NCI-H226 (cell line): ENCODE data around the gene KDM7A.

ENCODE experiments used
- DNase-seq: peaks from one replicate; pipeline ENCODE4 v3.0.0-alpha.2; 2015

KDM7A gene

GRCh38 chr7:140051820-140052219 is 125.0 kb downstream of the KDM7A start:
- no peak for DNase-seq

DNA sequence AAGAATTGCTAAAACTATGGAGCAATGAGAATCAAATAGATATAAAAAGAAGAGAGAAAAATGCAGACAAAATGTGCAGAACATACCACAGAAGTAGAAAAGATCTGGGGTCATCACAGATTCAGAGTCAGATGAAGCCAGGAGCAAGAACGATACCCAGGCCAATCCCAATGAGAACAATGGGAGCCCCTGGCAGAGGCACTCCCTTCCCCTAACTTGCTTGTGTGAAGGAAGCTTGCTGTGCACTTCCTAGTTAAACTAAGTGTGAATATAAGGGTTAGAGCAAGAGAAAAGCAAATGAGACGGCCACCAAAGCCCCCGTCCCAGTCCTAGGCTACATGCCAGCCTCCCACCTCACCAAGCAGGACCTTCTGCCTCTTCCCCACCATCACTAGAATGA is 126.7 kb downstream of the KDM7A start:
- no peak for DNase-seq

DNA sequence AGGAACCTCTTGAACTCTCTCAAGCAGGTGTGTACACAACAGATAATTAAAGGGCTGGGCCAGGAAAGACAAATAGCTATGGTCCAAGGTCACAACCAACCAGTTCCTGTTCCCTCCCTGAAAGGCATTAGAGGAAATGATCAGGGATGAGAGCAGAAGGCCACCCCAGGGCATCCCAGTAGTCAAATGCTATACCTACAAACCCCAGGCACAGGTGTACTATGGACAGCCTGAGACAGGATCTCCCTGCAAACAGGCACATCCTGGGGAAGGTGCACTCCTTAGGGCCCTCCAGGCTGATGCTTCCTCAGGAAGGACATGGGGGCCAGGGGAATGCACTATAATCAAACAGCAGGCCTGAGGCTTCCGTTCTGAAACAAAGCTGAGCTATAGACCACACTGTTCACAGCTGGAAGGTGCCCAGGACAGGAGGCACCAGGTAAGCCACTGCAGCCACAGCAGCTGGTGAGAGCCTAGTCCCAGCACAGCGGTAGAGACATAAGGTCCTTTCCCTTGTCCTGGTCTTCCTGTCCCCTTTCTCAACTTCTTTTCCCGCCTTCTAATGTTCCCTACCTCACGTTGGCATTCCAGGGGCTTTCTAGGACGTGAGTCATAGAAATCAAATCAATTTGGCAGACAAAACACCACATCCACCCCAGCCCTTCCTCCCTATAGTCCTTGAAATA is 127.3 kb downstream of the KDM7A start:
- DNase-seq, result no peak

- no peak for DNase-seq
Observed at GRCh38 chr7:140048989-140049338, 127.8 kb downstream of the KDM7A start.

DNA sequence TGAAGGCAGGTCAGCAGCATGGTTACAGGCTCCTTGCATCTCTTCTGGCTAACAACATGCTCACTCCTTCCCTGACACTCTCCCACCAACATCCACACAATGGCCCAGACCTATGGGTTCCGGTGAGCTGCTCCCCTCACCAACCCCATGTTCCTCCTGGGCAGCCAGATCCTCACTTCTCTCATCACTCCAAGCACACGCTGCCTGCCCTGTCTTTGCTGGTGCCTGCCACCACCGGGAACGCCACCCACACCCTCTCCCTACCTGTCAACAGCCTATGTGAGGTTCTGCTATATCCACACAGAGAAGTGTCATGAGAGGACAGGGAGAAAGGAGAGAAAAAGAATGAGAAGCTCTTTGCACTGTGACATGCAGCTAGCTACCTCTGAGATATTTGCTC is 128.6 kb downstream of the KDM7A start:
- no peak for DNase-seq

DNA sequence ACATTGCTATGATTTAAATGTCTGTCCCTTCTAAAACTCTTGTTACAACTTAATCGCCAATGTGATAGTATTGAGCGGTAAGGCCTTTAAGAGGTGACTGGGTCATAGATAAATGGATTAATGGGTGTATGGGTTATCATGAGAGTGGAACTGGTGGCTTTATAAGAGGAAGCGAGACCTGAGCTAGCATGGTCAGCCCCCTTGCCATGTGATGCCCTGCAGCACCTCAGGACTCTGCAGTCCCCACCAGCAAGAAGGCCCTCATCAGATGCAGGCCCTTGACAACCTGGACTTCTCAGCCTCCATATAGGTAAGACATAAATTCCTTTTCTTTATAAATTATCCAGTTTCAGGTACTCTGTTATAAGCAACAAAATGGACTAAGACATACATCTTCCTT is 129.6 kb downstream of the KDM7A start:
- DNase-seq, result no peak

- DNase-seq, result no peak
Observed at GRCh38 chr7:140045697-140046096, 131.1 kb downstream of the KDM7A start.

DNA sequence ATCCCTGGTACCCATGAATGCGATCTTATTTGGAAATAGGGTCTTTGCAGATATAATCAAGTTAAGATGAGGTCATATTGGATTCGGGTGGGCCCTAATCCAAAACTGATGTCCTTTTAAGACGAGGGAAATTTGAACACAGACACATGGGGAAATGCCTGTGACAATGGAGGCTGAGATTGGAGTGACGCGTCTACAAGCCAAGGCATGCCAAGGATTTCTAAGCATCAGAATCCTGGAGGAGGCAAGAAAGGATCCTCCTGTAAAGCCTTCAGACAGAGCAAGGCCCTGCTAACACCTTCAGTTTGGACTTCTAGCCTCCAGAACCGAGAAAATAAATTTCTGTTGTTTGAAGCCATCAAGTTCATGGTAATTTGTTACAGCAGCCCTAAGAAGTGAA is 132.5 kb downstream of the KDM7A start:
- no peak for DNase-seq

DNA sequence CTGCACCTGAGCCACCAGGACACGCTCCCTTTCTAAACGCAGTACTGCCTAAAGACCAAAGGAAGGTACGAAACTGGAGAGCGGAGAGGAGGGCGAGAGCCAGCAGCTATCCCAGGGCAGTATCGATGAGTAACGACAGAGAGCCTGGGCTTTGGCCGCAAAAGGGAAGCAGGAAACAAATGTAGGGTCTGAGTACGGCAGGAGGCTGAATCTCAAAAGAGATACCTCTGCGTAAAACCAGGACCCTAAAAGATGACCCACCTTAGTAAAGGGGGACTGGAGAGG is 134.5 kb downstream of the KDM7A start:
- DNase-seq, result no peak

DNA sequence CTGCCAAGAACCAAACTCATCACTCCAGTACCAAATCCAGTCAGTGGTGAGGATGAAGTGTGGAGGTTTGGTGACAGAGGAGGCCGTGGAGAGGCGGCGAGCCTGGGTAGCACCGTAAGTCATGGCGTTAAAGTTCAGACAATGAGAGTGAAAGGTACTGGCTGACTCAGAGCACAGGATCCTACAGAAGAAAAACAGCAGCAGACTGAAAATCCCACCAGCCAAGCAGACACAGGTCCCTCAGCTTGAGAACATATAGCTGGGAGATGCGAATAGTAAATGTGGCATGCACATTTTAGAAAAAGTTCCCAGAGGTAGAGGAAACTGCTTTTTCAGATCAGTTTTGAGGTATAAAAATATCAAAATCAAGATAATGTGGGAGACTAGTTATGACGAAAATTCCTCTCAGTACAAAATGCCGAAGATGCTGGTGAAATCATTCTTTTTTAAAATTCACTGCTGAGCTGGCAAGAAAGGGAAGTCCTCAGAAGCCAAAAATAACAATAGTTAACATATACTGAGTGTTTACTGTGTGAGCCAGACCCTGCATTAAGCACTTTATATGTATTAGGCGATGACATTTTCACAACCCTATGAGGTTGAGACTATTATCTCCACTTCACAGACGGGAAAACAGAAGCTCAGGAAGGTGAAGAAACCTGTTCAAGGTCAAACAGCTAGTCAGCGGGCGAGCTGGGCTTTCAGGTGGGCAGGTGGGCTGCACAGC is 135.0 kb downstream of the KDM7A start:
- no peak for DNase-seq

DNA sequence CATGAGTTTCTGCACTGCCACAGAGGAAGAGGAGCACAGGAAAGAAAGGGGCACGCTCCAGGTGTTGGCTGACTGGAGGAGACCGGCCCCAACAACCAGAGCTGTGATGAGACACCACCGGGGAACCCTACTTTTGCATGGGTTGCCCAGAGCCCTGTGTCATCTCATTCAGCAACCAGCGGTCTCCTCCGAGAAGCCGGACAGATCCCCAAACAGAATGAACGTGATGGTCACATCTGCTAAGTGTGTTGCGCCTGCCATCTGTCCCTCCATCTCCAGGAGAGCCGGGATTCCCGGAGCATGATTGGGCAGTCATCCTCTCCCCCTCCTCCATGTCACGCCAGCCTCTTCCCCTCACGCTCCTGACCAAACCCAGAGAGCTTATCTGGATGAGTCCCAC is 136.9 kb downstream of the KDM7A start:
- no peak for DNase-seq

- no peak for DNase-seq
Observed at GRCh38 chr7:140039066-140039465, 137.7 kb downstream of the KDM7A start.

GRCh38 chr7:140036224-140036962 is 140.4 kb downstream of the KDM7A start:
- DNase-seq, result no peak

- DNase-seq, result peak; percentile 68
Observed at GRCh38 chr7:140035400-140036223, 141.2 kb downstream of the KDM7A start.
